IMR-90 (cell line): ENCODE data around the gene FBLN7. TPM values are rescaled to one million over a fixed set of nuclear protein-coding genes. Genes with fewer than 3 reads are reported as not detected.

Experiments
- ATAC-seq: fragments of 200-7000 bp; cut with Tn5 transposase; 2 replicates; pipeline ENCODE4 v1.9.1; 2020; ENCODE audit warnings: low read depth, mild to moderate bottlenecking, moderate library complexity
- BruUV-seq: library from RNA; stranded (reverse); fragments of 400-500 nt; replicated peaks from 2 replicates; lab custom pipeline; 2021; lab: Mats Ljungman, UMichigan
- CTCF ChIA-PET: fragments of 300-600 bp; formaldehyde crosslinking; extraction: SDS; loops from one replicate; lab custom pipeline; 2021; ENCODE audit warnings: antibody characterized with exemption; lab: Yijun Ruan, JAX
- POLR2A ChIA-PET: fragments of 300-600 bp; sonication (Branson Sonifier 250); formaldehyde crosslinking; loops from one replicate; lab custom pipeline; 2022; ENCODE audit warnings: antibody characterized with exemption; ENCODE audit not compliant: unreplicated experiment; lab: Charles Lee
- DNase-seq: peaks from one replicate; pipeline ENCODE4 v3.0.0; 2013
- H2AFZ ChIP-seq: replicated peaks from 2 replicates; pipeline ENCODE3; 2013; ENCODE audit warnings: low read length, mild to moderate bottlenecking; ENCODE audit not compliant: poor library complexity
- H2AK5ac ChIP-seq: 2 replicates; pipeline ENCODE4 v1.6.1; 2013; ENCODE audit warnings: low read depth, low read length, inconsistent platforms
- H2AK9ac ChIP-seq: replicated peaks from 2 replicates; pipeline ENCODE3; 2013; ENCODE audit warnings: mild to moderate bottlenecking, low read depth, low read length, moderate library complexity; ENCODE audit not compliant: poor library complexity
- H2BK120ac ChIP-seq: 2 replicates; pipeline ENCODE4 v1.6.1; 2013; ENCODE audit warnings: low read depth, low read length, inconsistent platforms
- H2BK15ac ChIP-seq: 3 replicates; pipeline ENCODE4 v1.6.1; 2013; ENCODE audit warnings: low read depth, low read length, inconsistent platforms
- H2BK20ac ChIP-seq: 2 replicates; pipeline ENCODE4 v1.6.1; 2013; ENCODE audit warnings: low read depth, mild to moderate bottlenecking, inconsistent platforms, low read length, moderate library complexity
- H2BK5ac ChIP-seq: 2 replicates; pipeline ENCODE4 v1.6.1; 2013; ENCODE audit warnings: mild to moderate bottlenecking, low read depth, low read length, inconsistent platforms; ENCODE audit not compliant: poor library complexity, severe bottlenecking
- H3K14ac ChIP-seq: replicated peaks from 2 replicates; pipeline ENCODE4 v1.6.1; 2013; ENCODE audit warnings: low read depth, low read length, inconsistent platforms
- H3K18ac ChIP-seq: 2 replicates; pipeline ENCODE4 v1.6.1; 2013; ENCODE audit warnings: low read depth, low read length, control low read depth
- H3K23ac ChIP-seq: 2 replicates; pipeline ENCODE4 v1.6.1; 2013; ENCODE audit warnings: low read depth, low read length, inconsistent platforms
- H3K27ac ChIP-seq: 2 replicates; pipeline ENCODE4 v1.5.1; 2013; ENCODE audit warnings: mild to moderate bottlenecking, control low read depth, low read length; ENCODE audit not compliant: insufficient read depth
- H3K27me3 ChIP-seq: 2 replicates; pipeline ENCODE4 v1.6.1; 2013; ENCODE audit warnings: low read length; ENCODE audit not compliant: control insufficient read depth, insufficient read depth
- H3K36me3 ChIP-seq: 2 replicates; pipeline ENCODE4 v1.6.1; 2013; ENCODE audit warnings: low read length, mixed read lengths; ENCODE audit not compliant: control insufficient read depth, insufficient read depth
- H3K4ac ChIP-seq: 2 replicates; pipeline ENCODE4 v1.6.1; 2013; ENCODE audit warnings: low read depth, low read length, inconsistent platforms
- H3K4me1 ChIP-seq: 2 replicates; pipeline ENCODE4 v1.6.1; 2013; ENCODE audit warnings: low read length, mixed read lengths; ENCODE audit not compliant: control insufficient read depth, insufficient read depth
- H3K4me2 ChIP-seq: 2 replicates; pipeline ENCODE4 v1.6.1; 2013; ENCODE audit warnings: low read depth, mild to moderate bottlenecking, control low read depth, low read length, moderate library complexity
- H3K4me3 ChIP-seq: 2 replicates; pipeline ENCODE4 v1.5.1; 2013; ENCODE audit warnings: low read depth, mild to moderate bottlenecking, control low read depth, low read length, moderate library complexity; ENCODE audit not compliant: insufficient read depth
- H3K56ac ChIP-seq: 2 replicates; pipeline ENCODE4 v1.6.1; 2013; ENCODE audit warnings: low read length, inconsistent platforms; ENCODE audit not compliant: insufficient read depth; ENCODE audit errors: extremely low read depth
- H3K79me1 ChIP-seq, 2 experiments: 2 replicates each; pipeline ENCODE4 v1.6.1; 2013; ENCODE audit warnings: low read length in 2 of 2, inconsistent platforms in 1 of 2, low read depth in 1 of 2
- H3K9ac ChIP-seq: 2 replicates; pipeline ENCODE4 v1.6.1; 2013; ENCODE audit warnings: low read depth, low read length, control low read depth
- H3K9me1 ChIP-seq: 2 replicates; pipeline ENCODE4 v1.6.1; 2013; ENCODE audit warnings: low read length, inconsistent platforms; ENCODE audit not compliant: insufficient read depth
- H3K9me3 ChIP-seq: 2 replicates; pipeline ENCODE4 v1.6.1; 2013; ENCODE audit warnings: low read length; ENCODE audit not compliant: control insufficient read depth, insufficient read depth
- H4K20me1 ChIP-seq: 2 replicates; pipeline ENCODE4 v1.6.1; 2013; ENCODE audit warnings: low read length, inconsistent platforms; ENCODE audit not compliant: insufficient read depth
- H4K5ac ChIP-seq: 2 replicates; pipeline ENCODE4 v1.6.1; 2013; ENCODE audit warnings: mild to moderate bottlenecking, low read depth, low read length, control low read depth
- H4K8ac ChIP-seq, 2 experiments: 2 replicates each; pipeline ENCODE4 v1.6.1; 2013; ENCODE audit warnings: low read depth in 2 of 2, low read length in 2 of 2, control low read depth in 1 of 2, inconsistent platforms in 1 of 2
- H4K91ac ChIP-seq: 2 replicates; pipeline ENCODE4 v1.6.1; 2013; ENCODE audit warnings: low read depth, low read length, inconsistent platforms; ENCODE audit not compliant: insufficient read depth
- CTCF ChIP-seq: conservative IDR thresholded peaks from 2 replicates; pipeline ENCODE4 v1.5.1; 2012; ENCODE audit warnings: mild to moderate bottlenecking, low read depth, low read length, improper control_type of control experiment
- ELK1 ChIP-seq: fragments of 150-350 bp; IDR thresholded peaks from 2 replicates; pipeline ENCODE4 v1.6.1; 2016; ENCODE audit warnings: low read depth, mild to moderate bottlenecking, low read length, moderate library complexity, borderline replicate concordance
- MXI1 ChIP-seq: IDR thresholded peaks from 2 replicates; pipeline ENCODE4 v1.6.1; 2012; ENCODE audit warnings: low read depth, mild to moderate bottlenecking, low read length, moderate library complexity, borderline replicate concordance
- NFE2L2 ChIP-seq: fragments of 150-350 bp; IDR thresholded peaks from 2 replicates; pipeline ENCODE4 v1.6.1; 2016; ENCODE audit warnings: low read depth, mild to moderate bottlenecking, low read length
- RCOR1 ChIP-seq: IDR thresholded peaks from 2 replicates; pipeline ENCODE4 v1.6.1; 2012; ENCODE audit warnings: mild to moderate bottlenecking, low read length, improper control_type of control experiment; ENCODE audit not compliant: insufficient replicate concordance
- USF2 ChIP-seq: fragments of 150-350 bp; IDR thresholded peaks from 2 replicates; pipeline ENCODE4 v1.6.1; 2017; ENCODE audit warnings: mild to moderate bottlenecking, antibody characterized with exemption, low read length, low read depth
- WGBS, 2 experiments: methylation state at CpG; one replicate each; pipeline versions ENCODE4 v1.1.5 to v1.1.7; 2013; ENCODE audit warnings: missing lambda C conversion rate in 2 of 2; ENCODE audit not compliant: insufficient read length in 1 of 2; ENCODE audit errors: extremely low coverage in 2 of 2; 5-methylcytosine and 5-hydroxymethylcytosine counted together
- dilution Hi-C: fragments of 300-500 bp; cut with HindIII; formaldehyde crosslinking; loops from one replicate; pipeline ENCODE4 v1.14.3; 2018; ENCODE audit warnings: low sequenced_read_pairs; ENCODE audit not compliant: unreplicated experiment
- in situ Hi-C: fragments of 300-500 bp; cut with MboI; formaldehyde crosslinking; loops from 3 replicates; pipeline ENCODE4 v1.14.3; 2019; ENCODE audit warnings: low sequenced_read_pairs, inconsistent platforms, mixed read lengths
- intact Hi-C: fragments of 100-400 bp; cut with micrococcal nuclease; formaldehyde crosslinking; loops from 2 replicates; pipeline ENCODE4 v1.10.0; 2022
- polyA plus RNA-seq, 3 experiments: library from polyadenylated mRNA; depleted of rRNA; stranded (reverse); fragments of >200 nt; gene quantifications; 2 replicates each; pipeline ENCODE4 v1.2.3, GENCODE V29; 2012; ENCODE audit warnings: low replicate concordance in 1 of 3
- total RNA-seq: library from RNA; depleted of rRNA; stranded (reverse); fragments of >200 nt; gene quantifications from 2 replicates; pipeline ENCODE4 v1.2.3, GENCODE V29; 2012

Gene FBLN7
- total and polyA plus RNA-seq, 2 of the 4 experiments (the other 2 are of a cell fraction) = 0.18 to 1.2 TPM

- no peaks in the 10 kb centered on the region for H3K36me3 ChIP-seq
- H3K4ac ChIP-seq = no peak overlapping the region
- CTCF ChIA-PET = no interaction called here
- no peaks in the 10 kb centered on the region for H3K27me3 ChIP-seq
- no peaks in the 10 kb centered on the region for H4K20me1 ChIP-seq
- no peak overlapping the region for H2BK15ac ChIP-seq
- no peak overlapping the region for H2AFZ ChIP-seq
- no peaks in the 10 kb centered on the region for H3K4me1 ChIP-seq
- no peak overlapping the region for H2AK9ac ChIP-seq
- 98% methylated on average over 6 of the region's 11 CpGs; no CpG with 5 or more reads in 1 of the 2 experiments for WGBS, 2 experiments
- no peak overlapping the region for H3K56ac ChIP-seq
- peaks cover 4% of the 10 kb centered on the region; the same call in 1 of the 2 replicates for H3K9me1 ChIP-seq
- H2BK20ac ChIP-seq = no peak overlapping the region
- H2BK5ac ChIP-seq = no peak overlapping the region
- no peak overlapping the region for H3K18ac ChIP-seq
- H3K23ac ChIP-seq = no peak overlapping the region
- H3K9me3 ChIP-seq = no peaks in the 10 kb centered on the region
- no peak overlapping the region for H3K9ac ChIP-seq
- no peak overlapping the region for H4K91ac ChIP-seq
- no peak for TF ChIP-seq RCOR1
- TF ChIP-seq MXI1 = no peak
- no peak for TF ChIP-seq USF2
- no peak for TF ChIP-seq NFE2L2
- no peak for TF ChIP-seq CTCF
- no peak for TF ChIP-seq ELK1
- BruUV-seq = no TSS peak
- H3K4me3 ChIP-seq = no peak overlapping the region
- H2AK5ac ChIP-seq = no peak overlapping the region
- ATAC-seq = no peak
- H4K5ac ChIP-seq = no peak overlapping the region
- no peak overlapping the region for H3K4me2 ChIP-seq
- intact Hi-C loops (no loop called here), in situ Hi-C loops (no loop called here), dilution Hi-C loops (no loop called here)
- no peaks in the 10 kb centered on the region for H3K79me1 ChIP-seq
- no peak overlapping the region for H3K14ac ChIP-seq
- H3K27ac ChIP-seq = no peak overlapping the region
- no peak overlapping the region for H2BK120ac ChIP-seq
- no peak for DNase-seq
- POLR2A ChIA-PET = no interaction called here
- H4K8ac ChIP-seq = no peak overlapping the region
Observed at GRCh38 chr2:112162956-112163355, 24.8 kb downstream of the FBLN7 start.
